SJSA1 (cell line): Measurements from ENCODE around the gene MYL9. TPM values are rescaled to one million over a fixed set of nuclear protein-coding genes. Genes with fewer than 3 reads are reported as not detected.

Experiments
- DNase-seq, 2 experiments: peaks; one replicate each; pipeline ENCODE4 v3.0.0-alpha.2; 2015 to 2020; ENCODE audit warnings: low spot score in 2 of 2, low read depth in 1 of 2
- H3K27ac ChIP-seq: fragments of 250-450 bp; sonication (Bioruptor Pico); 2 replicates; pipeline ENCODE4 v1.5.1; 2020; ENCODE audit warnings: mild to moderate bottlenecking, moderate library complexity
- H3K27me3 ChIP-seq: fragments of 250-450 bp; sonication (Bioruptor Pico); replicated peaks from 2 replicates; pipeline ENCODE4 v1.5.1; 2020; ENCODE audit warnings: mild to moderate bottlenecking, moderate library complexity
- H3K36me3 ChIP-seq: fragments of 250-450 bp; sonication (Bioruptor Pico); 2 replicates; pipeline ENCODE4 v1.5.1; 2020; ENCODE audit warnings: mild to moderate bottlenecking
- H3K4me1 ChIP-seq: fragments of 250-450 bp; sonication (Bioruptor Pico); replicated peaks from 2 replicates; pipeline ENCODE4 v1.6.1; 2021; ENCODE audit warnings: mild to moderate bottlenecking
- H3K4me3 ChIP-seq: fragments of 250-450 bp; sonication (Bioruptor Pico); 2 replicates; pipeline ENCODE4 v1.5.1; 2020; ENCODE audit warnings: mild to moderate bottlenecking
- H3K9me3 ChIP-seq: fragments of 250-450 bp; sonication (Bioruptor Pico); replicated peaks from 2 replicates; pipeline ENCODE4 v1.5.1; 2020; ENCODE audit warnings: mild to moderate bottlenecking
- total RNA-seq: library from RNA; depleted of rRNA; stranded (reverse); fragments of >200 nt; shearing (Covaris generic); gene quantifications from 2 replicates; pipeline ENCODE4 v1.2.3, GENCODE V29; 2014

The MYL9 gene
- total RNA-seq, 1 experiment from 2014 or later = 260 TPM

DNA sequence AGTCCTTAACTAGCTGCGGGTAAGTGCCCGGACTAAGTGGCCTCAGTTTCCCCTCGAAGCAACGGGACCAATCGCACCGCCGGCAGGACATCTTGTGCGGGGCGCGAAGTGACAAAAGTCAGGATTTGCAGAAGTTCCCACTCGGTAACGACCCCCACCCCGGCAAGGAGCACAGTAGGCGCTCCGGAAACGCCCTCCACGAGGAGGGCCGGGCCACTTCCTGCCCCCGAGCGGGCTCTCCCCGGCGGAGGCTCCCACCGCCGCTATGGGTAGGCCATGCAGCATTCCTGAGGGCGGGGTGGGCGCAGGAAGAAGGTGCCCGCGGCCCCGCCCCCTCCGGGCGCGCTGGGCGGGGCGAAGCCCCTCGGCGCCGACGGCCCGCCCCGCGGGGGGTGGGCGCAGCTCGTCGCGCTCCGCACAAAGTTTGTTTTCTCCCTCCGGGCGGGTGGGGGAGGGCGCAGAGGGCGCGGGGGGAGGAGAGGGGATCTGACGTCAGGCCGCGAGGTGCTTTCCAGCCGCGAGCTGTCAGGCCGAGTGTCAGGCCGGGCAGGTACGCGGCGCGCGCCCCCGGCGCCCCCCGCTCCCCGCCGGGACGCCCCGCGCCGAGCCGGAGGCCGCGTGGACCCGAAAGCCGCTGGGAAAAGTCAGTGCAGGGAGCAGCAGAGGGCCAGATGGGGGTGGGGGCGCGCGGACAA, 31.9 kb downstream of the MYL9 start, which contains the start of gene TGIF2:
Gene TGIF2 (plus strand): TSS at position 495 of the 695 bp plus-strand sequence. CDS start 5,178 bp downstream, outside the sequence.
- DNase-seq = peak; percentile 82 to 94
- Histone ChIP-seq H3K4me1 (peaks cover 37% of the 10 kb centered on the region), H3K27me3 (no peaks in the 10 kb centered on the region), H3K4me3 (peak within 1 kb of the TSS; percentile 70), H3K27ac (peak within 1 kb of the TSS; percentile 52), H3K36me3 (peaks cover 4% of the 10 kb centered on the region; the same call in 1 of the 2 replicates), H3K9me3 (no peaks in the 10 kb centered on the region)

DNA sequence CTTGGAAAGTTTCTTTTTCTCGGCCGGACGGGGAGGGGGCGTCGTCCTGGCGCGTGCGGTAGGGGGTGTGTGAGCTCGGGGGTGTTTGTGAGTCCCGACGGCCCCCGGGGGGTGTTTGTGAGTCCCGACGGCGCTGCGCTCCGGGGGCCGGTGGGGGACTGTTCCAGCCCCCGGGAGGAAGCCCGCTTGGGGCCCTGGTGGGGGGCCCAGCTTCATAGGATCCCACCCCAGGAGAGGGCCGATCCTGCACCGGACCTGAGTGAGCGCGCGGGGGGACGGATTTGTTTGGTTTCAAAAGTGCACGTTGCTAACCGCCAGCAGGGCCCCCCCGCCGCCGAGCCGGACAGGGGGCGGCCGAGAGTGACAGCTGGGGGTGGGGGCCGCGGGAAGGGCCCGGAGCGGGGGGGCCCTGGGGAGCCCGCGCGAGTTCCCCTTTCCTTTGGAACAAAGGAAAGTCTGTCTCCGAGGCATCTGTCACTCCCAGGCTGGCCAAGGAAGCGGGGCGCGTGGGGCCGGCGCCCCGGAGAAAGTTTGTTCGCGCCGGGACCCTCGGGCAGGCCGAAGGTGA, 32.6 kb downstream of the MYL9 start:
- H3K27ac ChIP-seq = peak overlapping the region; percentile 52
- peak in 1 of 2 experiments; percentile 49 for DNase-seq
- H3K36me3 ChIP-seq = peaks cover 4% of the 10 kb centered on the region
- no peaks in the 10 kb centered on the region for H3K27me3 ChIP-seq
- H3K4me3 ChIP-seq = peak overlapping the region; percentile 70
- peaks cover 37% of the 10 kb centered on the region for H3K4me1 ChIP-seq
- no peaks in the 10 kb centered on the region for H3K9me3 ChIP-seq

DNA sequence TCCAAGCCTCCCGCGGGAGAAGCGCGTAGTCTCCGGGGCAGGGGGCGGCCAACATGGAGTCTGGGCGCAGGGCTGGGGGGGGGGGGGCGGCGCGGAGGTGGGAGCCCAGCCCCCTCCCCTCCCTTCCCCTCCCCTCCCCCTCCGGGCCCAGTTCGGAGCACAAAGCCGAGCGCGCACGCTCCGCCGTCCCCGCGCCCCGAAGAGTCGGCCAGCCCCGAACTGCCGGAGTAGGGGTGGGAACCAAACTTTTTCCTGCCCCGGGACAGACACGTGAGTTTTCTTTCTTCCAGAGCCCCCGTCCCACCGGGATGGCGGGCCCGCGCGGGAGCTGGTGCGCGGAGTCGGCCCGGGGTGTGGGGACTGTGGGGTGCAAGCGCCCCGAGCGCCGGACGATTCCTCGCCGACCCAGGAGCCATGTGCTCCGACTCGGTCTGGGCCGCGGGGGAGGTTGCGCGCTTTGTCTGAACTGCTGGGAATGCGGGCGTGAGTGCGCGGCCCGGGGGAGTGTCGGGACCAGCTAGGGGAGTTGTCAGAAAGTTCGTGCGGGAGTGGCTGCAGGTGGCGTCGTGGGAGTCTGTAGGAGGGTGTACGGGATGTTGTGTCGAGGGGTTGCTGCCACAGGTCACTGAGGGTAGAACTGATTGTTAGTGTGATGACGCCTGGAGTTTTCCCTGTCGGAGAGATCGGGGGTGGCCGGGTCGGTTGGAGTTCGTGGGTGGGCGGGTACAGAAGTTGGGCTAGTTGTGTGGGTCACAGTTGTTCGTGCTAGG, 33.2 kb downstream of the MYL9 start:
- Histone ChIP-seq H3K9me3 (no peaks in the 10 kb centered on the region), H3K36me3 (peaks cover 7% of the 10 kb centered on the region), H3K27ac (peak overlapping the region; percentile 33; the same call in 1 of the 2 replicates), H3K4me1 (peaks cover 33% of the 10 kb centered on the region), H3K4me3 (peak overlapping the region; percentile 70), H3K27me3 (no peaks in the 10 kb centered on the region)
- peak; percentile 65 for DNase-seq

DNA sequence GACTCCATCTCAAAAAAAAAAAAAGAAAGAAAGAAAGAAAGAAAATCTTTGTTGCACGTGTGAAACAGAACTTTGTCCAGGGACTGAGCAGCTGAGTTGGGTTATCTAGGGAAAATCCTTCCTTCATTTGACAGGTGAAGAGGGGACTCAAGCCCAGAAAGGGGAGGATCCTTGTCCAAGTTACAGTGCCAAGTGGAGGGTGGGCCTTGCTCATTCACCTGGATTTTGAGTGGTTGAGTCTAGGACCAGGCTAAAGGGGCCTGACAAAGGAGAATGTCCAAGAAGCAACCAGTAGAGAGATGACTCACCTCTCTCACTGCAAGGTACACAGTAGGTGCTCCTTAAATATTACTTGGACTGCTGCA, 34.7 kb downstream of the MYL9 start:
- H3K27me3 ChIP-seq = no peaks in the 10 kb centered on the region
- no peak overlapping the region for H3K4me3 ChIP-seq
- H3K27ac ChIP-seq = no peak overlapping the region
- peaks cover 26% of the 10 kb centered on the region for H3K4me1 ChIP-seq
- H3K9me3 ChIP-seq = no peaks in the 10 kb centered on the region
- H3K36me3 ChIP-seq = peaks cover 18% of the 10 kb centered on the region
- DNase-seq = no peak

DNA sequence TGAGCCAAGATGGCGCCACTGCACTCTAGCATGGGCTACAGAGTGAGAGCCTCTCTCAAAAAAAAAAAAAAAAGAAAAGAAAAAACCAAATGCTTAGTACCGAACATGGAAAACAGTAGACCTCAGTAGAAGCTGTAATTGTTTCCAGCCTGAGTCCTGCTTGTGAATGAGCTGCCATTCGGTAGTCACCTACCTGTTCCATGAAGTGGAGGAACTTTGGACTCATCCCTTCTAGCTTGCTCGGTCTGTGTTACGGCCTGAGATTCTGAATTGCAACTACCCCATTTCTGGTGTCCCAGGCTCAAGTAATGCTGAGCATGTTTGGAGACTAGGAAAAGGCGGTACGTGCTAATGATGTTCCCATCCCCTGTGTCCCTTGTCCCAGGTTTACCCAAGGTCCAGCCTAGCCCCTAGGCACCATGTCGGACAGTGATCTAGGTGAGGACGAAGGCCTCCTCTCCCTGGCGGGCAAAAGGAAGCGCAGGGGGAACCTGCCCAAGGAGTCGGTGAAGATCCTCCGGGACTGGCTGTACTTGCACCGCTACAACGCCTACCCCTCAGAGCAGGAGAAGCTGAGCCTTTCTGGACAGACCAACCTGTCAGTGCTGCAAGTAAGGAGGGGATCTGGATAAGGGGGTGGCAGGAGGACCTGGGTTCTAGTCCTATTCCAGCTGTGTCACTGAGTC, 37.2 kb downstream of the MYL9 start:
- Histone ChIP-seq H3K9me3 (no peaks in the 10 kb centered on the region), H3K4me3 (no peak overlapping the region), H3K27me3 (no peaks in the 10 kb centered on the region), H3K4me1 (peaks cover 19% of the 10 kb centered on the region), H3K36me3 (peaks cover 31% of the 10 kb centered on the region), H3K27ac (no peak overlapping the region)
- no peak for DNase-seq

DNA sequence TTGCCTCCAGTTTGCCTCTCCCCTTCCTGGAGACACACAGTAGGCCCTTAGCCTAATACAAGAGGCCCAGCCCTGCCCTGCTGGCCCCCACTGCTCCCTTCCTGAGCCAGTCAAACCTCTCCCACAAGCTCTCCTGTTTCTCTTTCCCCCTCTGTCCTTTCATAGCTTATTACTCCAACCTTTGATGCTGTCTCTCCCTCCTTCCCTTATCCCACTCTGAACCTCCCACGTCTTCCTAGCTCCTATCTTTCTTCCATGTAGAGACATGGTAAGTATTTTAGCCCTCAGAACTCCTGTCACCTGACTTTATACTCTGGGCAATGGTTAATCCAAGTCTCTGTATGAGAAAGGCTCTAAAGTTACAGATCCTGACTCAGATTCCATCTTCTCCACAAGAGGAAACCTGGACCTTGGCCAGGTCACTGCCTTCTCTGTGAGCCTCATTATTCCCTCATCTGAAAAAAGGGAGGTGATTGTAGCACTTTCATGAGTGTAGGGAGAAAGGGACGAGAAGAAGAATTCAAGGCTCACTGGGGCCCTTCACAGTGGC, 38.8 kb downstream of the MYL9 start:
- Histone ChIP-seq H3K4me3 (no peak overlapping the region), H3K27me3 (no peaks in the 10 kb centered on the region), H3K4me1 (peaks cover 18% of the 10 kb centered on the region), H3K36me3 (peaks cover 27% of the 10 kb centered on the region), H3K9me3 (no peaks in the 10 kb centered on the region), H3K27ac (no peak overlapping the region)
- no peak for DNase-seq

DNA sequence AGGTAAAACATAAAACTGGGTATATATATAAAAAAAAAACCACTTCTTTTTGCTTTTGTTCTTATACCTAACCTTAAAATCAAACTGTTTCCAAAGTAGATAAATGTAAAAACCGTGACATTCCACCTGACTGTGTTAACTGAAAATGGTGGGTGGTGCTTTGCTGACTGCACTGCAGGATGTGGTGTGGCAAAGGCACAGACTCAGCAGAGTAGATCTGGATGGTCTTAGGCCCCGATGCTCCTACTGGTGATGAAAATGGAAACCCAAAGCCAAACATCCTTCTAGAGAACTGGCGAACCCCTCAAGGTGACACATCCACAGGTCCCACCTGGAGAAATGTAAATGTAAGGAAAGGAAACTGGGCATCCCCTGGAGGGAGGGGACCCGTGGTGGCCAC, 41.0 kb downstream of the MYL9 start:
- Histone ChIP-seq H3K27ac (no peak overlapping the region), H3K27me3 (no peaks in the 10 kb centered on the region), H3K4me3 (no peak overlapping the region), H3K9me3 (no peaks in the 10 kb centered on the region), H3K4me1 (peaks cover 14% of the 10 kb centered on the region), H3K36me3 (peaks cover 27% of the 10 kb centered on the region)
- no peak for DNase-seq

DNA sequence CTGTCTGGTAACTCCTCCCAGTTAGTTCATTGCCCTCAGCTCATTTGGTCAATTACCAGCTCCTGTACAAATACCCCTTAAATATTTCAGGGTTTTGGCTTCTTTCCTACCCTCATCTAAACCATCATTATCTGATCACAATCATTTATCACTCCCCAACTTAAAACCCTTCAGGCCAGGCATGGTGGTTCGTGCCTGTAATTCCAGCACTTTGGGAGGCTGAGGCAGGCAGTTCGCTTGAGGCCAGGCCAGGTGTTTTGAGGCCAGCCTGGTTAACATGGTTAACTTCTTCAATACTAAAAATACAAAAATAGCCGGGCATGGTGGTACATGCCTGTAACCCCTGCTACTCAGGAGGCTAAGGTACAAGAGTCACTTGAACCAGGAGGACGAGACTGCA, 41.5 kb downstream of the MYL9 start:
- no peaks in the 10 kb centered on the region for H3K9me3 ChIP-seq

DNA sequence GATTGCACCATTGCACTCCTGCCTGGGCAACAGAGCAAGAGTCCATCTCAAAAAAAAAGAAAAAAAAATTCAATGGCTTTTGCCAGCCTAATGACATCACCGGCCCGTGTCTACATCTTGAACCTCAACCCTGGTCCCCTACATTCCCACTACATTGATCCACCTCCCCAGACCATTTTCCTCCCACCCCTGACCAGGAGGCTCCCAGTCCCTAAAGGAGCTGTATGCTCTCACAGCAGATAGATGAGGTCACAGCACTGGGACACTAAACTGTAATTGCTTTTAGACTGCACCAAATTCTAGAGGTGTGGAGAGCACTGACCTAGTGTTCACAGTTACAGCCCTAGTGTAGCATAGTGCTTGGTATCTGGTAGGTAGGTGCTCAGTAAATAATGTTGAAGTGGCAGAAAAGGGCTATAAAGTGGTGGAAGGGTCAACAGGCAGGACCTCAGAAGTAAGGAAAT, 42.7 kb downstream of the MYL9 start:
- H3K9me3 ChIP-seq = no peaks in the 10 kb centered on the region
- H3K27me3 ChIP-seq = no peaks in the 10 kb centered on the region
- peaks cover 27% of the 10 kb centered on the region for H3K36me3 ChIP-seq
- H3K4me1 ChIP-seq = peaks cover 14% of the 10 kb centered on the region
- H3K27ac ChIP-seq = no peak overlapping the region
- no peak overlapping the region for H3K4me3 ChIP-seq
- DNase-seq = no peak

More for the DNA sequence above, 41.5 kb downstream of the MYL9 start:
- Histone ChIP-seq H3K36me3 (peaks cover 27% of the 10 kb centered on the region), H3K4me1 (peaks cover 14% of the 10 kb centered on the region), H3K27ac (no peak overlapping the region), H3K4me3 (no peak overlapping the region), H3K27me3 (no peaks in the 10 kb centered on the region)
- no peak for DNase-seq

DNA sequence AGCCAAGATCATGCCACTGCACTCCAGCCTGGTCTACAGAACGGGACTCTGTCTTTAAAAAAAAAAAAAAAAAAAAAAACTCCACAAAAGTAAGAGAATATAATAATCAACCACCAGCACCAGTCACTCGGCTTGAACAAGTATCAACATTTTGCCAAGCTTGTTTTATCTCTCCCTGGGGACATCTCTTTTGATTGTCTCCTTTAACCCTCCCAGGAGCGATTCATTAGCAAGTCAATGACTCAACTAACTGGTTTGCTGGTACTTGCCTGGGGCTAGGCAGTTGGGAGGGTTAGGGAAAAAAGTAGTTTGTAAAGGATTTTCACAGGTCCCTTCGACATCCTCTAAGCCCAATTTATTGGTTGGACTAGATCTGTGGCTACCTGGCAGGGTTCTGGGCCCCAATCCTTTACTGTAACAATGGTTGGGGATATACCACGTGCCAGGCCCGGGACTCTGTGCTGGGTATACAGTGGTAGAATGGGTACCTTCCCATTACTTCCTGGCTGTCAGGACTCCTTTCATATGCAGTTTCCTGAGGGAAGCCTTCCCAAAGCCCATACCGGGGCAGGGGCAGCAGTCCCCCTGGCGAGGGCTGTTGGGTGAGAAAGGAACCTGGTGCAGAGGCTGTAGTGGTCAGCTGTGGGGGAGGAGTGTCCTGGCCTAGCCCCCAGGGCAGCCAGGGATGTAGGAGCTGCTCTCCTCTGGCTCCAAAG, 44.2 kb downstream of the MYL9 start:
- no peaks in the 10 kb centered on the region for H3K27me3 ChIP-seq
- no peaks in the 10 kb centered on the region for H3K9me3 ChIP-seq
- peaks cover 21% of the 10 kb centered on the region for H3K36me3 ChIP-seq
- peaks cover 14% of the 10 kb centered on the region for H3K4me1 ChIP-seq
- peak; percentile 64 to 65 for DNase-seq
- H3K4me3 ChIP-seq = no peak overlapping the region
- no peak overlapping the region for H3K27ac ChIP-seq

DNA sequence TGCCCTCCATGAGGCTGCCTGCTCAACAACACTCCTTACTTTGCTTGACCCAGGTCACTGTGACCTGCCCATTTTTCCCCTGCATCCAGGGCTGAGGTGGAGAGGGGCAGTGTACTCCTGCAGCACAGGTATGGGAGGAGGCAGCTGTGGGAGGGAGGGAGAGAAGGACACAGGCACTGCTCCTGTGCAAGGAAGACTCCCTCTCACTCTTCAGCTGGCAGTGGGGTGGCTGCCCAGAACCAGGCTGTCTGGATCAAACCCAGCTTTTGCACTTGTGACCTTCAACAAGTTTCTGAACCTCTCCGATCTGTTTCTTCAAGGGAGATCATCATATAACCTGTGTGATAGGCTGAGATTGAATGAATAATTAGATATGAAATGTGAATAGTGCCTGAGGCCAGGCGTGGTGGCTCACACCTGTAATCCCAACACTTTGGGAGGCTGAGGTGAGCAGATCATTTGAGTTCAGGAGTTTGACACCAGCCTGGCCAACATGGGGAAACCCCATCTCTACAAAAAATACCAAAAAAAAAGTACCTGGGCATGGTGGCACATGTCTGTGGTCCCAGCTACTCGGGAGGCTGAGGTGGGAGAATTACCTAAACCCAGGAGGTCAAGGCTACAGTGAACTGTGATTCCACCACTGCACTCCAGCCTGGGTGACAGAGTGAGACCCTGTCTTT, 46.2 kb downstream of the MYL9 start:
- Histone ChIP-seq H3K27ac (no peak overlapping the region), H3K4me1 (peaks cover 14% of the 10 kb centered on the region), H3K9me3 (no peaks in the 10 kb centered on the region), H3K27me3 (no peaks in the 10 kb centered on the region), H3K36me3 (peaks cover 15% of the 10 kb centered on the region), H3K4me3 (no peak overlapping the region)
- no peak for DNase-seq

DNA sequence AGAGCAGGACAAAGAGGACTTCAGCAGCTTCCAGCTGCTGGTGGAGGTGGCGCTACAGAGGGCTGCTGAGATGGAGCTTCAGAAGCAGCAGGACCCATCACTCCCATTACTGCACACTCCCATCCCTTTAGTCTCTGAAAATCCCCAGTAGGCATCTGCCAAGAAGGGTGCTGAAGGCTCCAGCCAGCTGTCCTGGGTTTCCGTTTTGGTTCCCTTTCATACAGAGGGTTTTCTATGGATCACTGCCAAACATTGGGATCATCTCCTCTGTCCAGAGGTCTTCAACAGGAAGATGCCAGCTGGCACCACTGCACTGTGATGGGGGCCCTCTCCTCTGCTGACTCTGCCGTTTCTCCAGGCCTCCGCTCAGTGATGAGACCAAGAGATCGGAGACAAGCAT, 50.0 kb downstream of the MYL9 start:
- Histone ChIP-seq H3K9me3 (no peaks in the 10 kb centered on the region; the same call in 1 of the 2 replicates), H3K4me3 (no peak overlapping the region)
- no peak for DNase-seq

More for the DNA sequence above, 50.0 kb downstream of the MYL9 start:
- H3K27ac ChIP-seq = no peak overlapping the region
- no peaks in the 10 kb centered on the region for H3K4me1 ChIP-seq
- no peaks in the 10 kb centered on the region for H3K27me3 ChIP-seq
- H3K36me3 ChIP-seq = peaks cover 13% of the 10 kb centered on the region
